Measurements from ENCODE around the gene RPGRIP1L. TPM values are rescaled to one million over a fixed set of nuclear protein-coding genes. Genes with fewer than 3 reads are reported as not detected.

Gene RPGRIP1L
- total RNA-seq, 1 experiment from 2014 or later, result 10.3 TPM

DNA sequence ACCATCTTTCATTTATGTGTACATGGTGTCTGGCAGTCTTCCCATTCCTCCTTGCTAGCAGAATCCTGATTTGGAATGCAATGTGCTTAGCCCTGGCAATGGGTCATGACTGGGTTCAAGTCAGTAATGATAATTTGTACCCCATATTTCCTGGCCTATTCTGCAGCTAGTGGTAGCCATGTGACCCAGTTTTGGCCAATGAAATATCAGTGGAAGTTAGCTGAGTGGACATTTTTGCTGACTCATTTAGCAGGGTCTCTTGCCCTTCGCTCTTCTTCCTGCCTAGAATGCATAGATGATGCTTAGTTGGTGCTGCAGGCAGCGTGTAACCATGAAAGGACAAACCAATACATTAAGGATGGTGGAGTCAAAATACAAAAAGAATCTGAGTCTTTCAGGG, 121.9 kb downstream of the RPGRIP1L start:
- Histone ChIP-seq H3K27ac (ENCODE audit: low read depth, low read length) (no peak overlapping the region), H3K4me2 (ENCODE audit: low read length) (no peak overlapping the region), H3K9ac (ENCODE audit: low read length) (no peak overlapping the region), H3K4me3 (replicated peaks in 1 of 2; ENCODE audit: low read depth in 1 of 2, low read length in 2 of 2) (no peak overlapping the region), H3K27me3 (ENCODE audit: insufficient read depth, low read length) (no peaks in the 10 kb centered on the region), H3K36me3 (ENCODE audit: control insufficient read depth in 1 of 2, insufficient read depth in 2 of 2, low read length in 2 of 2) (no peaks in the 10 kb centered on the region), H4K20me1 (ENCODE audit: insufficient read depth) (no peaks in the 10 kb centered on the region), H3K4me1 (ENCODE audit: control insufficient read depth in 1 of 2, insufficient read depth in 2 of 2, low read length in 2 of 2) (no peaks in the 10 kb centered on the region), H3K9me3 (ENCODE audit: control insufficient read depth in 1 of 2, insufficient read depth in 1 of 2, low read depth in 1 of 2, low read length in 2 of 2) (no peaks in the 10 kb centered on the region), H3K79me2 (ENCODE audit: insufficient read depth, low read length) (no peaks in the 10 kb centered on the region), H3K9me2 (ENCODE audit: insufficient read depth) (no peaks in the 10 kb centered on the region), H2AFZ (ENCODE audit: low read depth, low read length, poor library complexity, severe bottlenecking) (no peak overlapping the region)
- intact Hi-C loops (cut with micrococcal nuclease), result no loop called here
- ATAC-seq (no peak), DNase-seq (ENCODE audit: low read depth, low spot score) (no peak)
- ChIA-PET CTCF (no interaction called here), RAD21 (ENCODE audit: low non-redundant PET in 1 of 2, low total read pairs in 2 of 2, uncharacterized antibody in 2 of 2, unreplicated experiment in 2 of 2) (no interaction called here), POLR2A (no interaction called here)
- TF ChIP-seq SRF (IDR thresholded peaks at IDR 0.05; ENCODE audit: low read depth) (no peak), FOSL1 (IDR thresholded peaks at IDR 0.05; ENCODE audit: low read depth) (no peak), CBX3 (IDR thresholded peaks at IDR 0.05; ENCODE audit: low read depth) (no peak), CEBPB (IDR thresholded peaks at IDR 0.05; ENCODE audit: low read depth) (no peak), EZH2phosphoT487 (IDR thresholded peaks at IDR 0.05; ENCODE audit: borderline replicate concordance) (no peak), RAD21 (IDR thresholded peaks at IDR 0.05; ENCODE audit: low read depth) (no peak), SP1 (IDR thresholded peaks at IDR 0.05; ENCODE audit: low read depth) (no peak)
- BruUV-seq (replicated peaks), result no TSS peak

DNA sequence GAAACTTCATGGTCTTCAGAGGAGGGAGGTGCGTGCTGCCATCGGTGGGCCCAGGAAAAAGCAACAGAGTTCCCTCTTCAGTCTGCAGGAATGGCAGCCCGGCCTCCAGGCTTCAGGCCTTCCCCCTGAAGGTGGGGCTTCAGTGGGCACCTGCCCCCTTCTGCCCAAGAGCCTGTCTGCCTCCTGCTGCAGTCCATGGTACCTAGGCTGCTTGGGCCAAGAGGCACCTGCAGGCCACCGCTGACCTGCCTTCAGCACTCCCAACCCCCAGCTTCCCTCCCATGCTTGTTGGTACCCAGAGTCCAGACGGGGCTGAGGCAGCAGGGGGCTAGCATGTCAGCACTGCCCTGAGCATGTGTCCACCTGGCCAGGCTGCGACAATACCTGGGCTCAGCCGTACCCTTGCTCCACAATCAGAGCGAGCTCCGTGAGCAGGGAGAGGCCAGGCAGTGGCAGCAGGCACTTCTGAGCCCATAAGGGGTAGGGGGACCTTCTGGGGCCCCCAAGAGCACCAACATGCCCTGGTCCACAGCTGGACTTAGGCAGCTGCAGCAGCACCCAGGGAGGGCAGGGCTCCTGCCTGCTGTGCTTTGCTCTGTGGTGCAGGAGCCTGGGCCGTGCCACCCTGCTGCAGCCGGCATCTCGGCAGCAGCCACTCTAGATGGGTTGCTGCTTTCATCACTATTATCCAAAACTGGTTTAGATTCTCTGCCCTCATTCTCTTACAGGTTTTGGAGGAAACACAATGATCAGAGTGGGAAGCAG, 123.4 kb downstream of the RPGRIP1L start:
- TF ChIP-seq ELF1 (IDR thresholded peaks at IDR 0.05; ENCODE audit: borderline replicate concordance, low read depth), result no peak
- TF ChIP-seq EGR1 (IDR thresholded peaks at IDR 0.05; ENCODE audit: low read depth), result no peak
- no peak for TF ChIP-seq POLR2A (IDR thresholded peaks at IDR 0.05; ENCODE audit: borderline replicate concordance, extremely low read depth, insufficient read depth, insufficient read length)
- TF ChIP-seq, protein P1, sequence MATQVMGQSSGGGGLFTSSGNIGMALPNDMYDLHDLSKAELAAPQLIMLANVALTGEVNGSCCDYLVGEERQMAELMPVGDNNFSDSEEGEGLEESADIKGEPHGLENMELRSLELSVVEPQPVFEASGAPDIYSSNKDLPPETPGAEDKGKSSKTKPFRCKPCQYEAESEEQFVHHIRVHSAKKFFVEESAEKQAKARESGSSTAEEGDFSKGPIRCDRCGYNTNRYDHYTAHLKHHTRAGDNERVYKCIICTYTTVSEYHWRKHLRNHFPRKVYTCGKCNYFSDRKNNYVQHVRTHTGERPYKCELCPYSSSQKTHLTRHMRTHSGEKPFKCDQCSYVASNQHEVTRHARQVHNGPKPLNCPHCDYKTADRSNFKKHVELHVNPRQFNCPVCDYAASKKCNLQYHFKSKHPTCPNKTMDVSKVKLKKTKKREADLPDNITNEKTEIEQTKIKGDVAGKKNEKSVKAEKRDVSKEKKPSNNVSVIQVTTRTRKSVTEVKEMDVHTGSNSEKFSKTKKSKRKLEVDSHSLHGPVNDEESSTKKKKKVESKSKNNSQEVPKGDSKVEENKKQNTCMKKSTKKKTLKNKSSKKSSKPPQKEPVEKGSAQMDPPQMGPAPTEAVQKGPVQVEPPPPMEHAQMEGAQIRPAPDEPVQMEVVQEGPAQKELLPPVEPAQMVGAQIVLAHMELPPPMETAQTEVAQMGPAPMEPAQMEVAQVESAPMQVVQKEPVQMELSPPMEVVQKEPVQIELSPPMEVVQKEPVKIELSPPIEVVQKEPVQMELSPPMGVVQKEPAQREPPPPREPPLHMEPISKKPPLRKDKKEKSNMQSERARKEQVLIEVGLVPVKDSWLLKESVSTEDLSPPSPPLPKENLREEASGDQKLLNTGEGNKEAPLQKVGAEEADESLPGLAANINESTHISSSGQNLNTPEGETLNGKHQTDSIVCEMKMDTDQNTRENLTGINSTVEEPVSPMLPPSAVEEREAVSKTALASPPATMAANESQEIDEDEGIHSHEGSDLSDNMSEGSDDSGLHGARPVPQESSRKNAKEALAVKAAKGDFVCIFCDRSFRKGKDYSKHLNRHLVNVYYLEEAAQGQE (IDR thresholded peaks at IDR 0.05; ENCODE audit: low read depth), result no peak
- TF ChIP-seq, protein P2, sequence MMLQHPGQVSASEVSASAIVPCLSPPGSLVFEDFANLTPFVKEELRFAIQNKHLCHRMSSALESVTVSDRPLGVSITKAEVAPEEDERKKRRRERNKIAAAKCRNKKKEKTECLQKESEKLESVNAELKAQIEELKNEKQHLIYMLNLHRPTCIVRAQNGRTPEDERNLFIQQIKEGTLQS (IDR thresholded peaks at IDR 0.05), result no peak
- no peak for TF ChIP-seq JUND (IDR thresholded peaks at IDR 0.05)

More for the DNA sequence above, 123.4 kb downstream of the RPGRIP1L start:
- Histone ChIP-seq H4K20me1 (ENCODE audit: insufficient read depth) (no peaks in the 10 kb centered on the region), H3K36me3 (ENCODE audit: control insufficient read depth in 1 of 2, insufficient read depth in 2 of 2, low read length in 2 of 2) (no peaks in the 10 kb centered on the region), H3K4me2 (ENCODE audit: low read length) (no peak overlapping the region), H3K9ac (ENCODE audit: low read length) (no peak overlapping the region), H3K27me3 (ENCODE audit: insufficient read depth, low read length) (no peaks in the 10 kb centered on the region), H3K4me1 (ENCODE audit: control insufficient read depth in 1 of 2, insufficient read depth in 2 of 2, low read length in 2 of 2) (no peaks in the 10 kb centered on the region), H3K4me3 (replicated peaks in 1 of 2; ENCODE audit: low read depth in 1 of 2, low read length in 2 of 2) (no peak overlapping the region), H3K9me3 (ENCODE audit: control insufficient read depth in 1 of 2, insufficient read depth in 1 of 2, low read depth in 1 of 2, low read length in 2 of 2) (no peaks in the 10 kb centered on the region), H3K27ac (ENCODE audit: low read depth, low read length) (no peak overlapping the region), H3K9me2 (ENCODE audit: insufficient read depth) (no peaks in the 10 kb centered on the region), H3K79me2 (ENCODE audit: insufficient read depth, low read length) (no peaks in the 10 kb centered on the region), H2AFZ (ENCODE audit: low read depth, low read length, poor library complexity, severe bottlenecking) (no peak overlapping the region)
- intact Hi-C loops (cut with micrococcal nuclease), result no loop called here
- RAD21 ChIA-PET (ENCODE audit: low non-redundant PET in 1 of 2, low total read pairs in 2 of 2, uncharacterized antibody in 2 of 2, unreplicated experiment in 2 of 2), result no interaction called here
- DNase-seq (ENCODE audit: low read depth, low spot score) (no peak), ATAC-seq (no peak)
- BruUV-seq (replicated peaks), result no TSS peak
- POLR2A ChIA-PET, result no interaction called here
- CTCF ChIA-PET, result no interaction called here

Data from HCT116 (cell line).